Natural killer cell (primary cell): ENCODE measurements around the gene HOMEZ. TPM values are rescaled to one million over a fixed set of nuclear protein-coding genes. Genes with fewer than 3 reads are reported as not detected.
"Not testable (repeated sequence)": the region's sequence is repeated elsewhere in the genome, so short reads cannot be mapped to it uniquely, and the experiment has no call there.

Experiments
- ATAC-seq, 3 donors: fragments of 150-1000 bp in 2 of 3; fragments of 200-7000 bp in 1 of 3; cut with Tn5 transposase; 1 replicate in 1 of 3; 2 replicates in 2 of 3; pipeline ENCODE4 v1.10.0; 2021; ENCODE audit warnings: mild to moderate bottlenecking in 2 of 3, moderate library complexity in 2 of 3
- DNase-seq, 2 donors: peaks; one replicate each; pipeline versions ENCODE4 v3.0.0 to v3.0.0-alpha.2; 2013 to 2021; ENCODE audit warnings: mixed read lengths in 1 of 2
- H3K27ac ChIP-seq: one replicate; pipeline ENCODE4 v1.5.1; 2013; ENCODE audit warnings: mild to moderate bottlenecking, low read length
- H3K27me3 ChIP-seq: one replicate; pipeline ENCODE4 v1.6.1; 2013; ENCODE audit warnings: low read length; ENCODE audit not compliant: control insufficient read depth, insufficient read depth
- H3K36me3 ChIP-seq: one replicate; pipeline ENCODE4 v1.6.1; 2013; ENCODE audit warnings: low read length; ENCODE audit not compliant: control insufficient read depth, insufficient read depth
- H3K4me1 ChIP-seq: one replicate; pipeline ENCODE4 v1.6.1; 2013; ENCODE audit warnings: low read length; ENCODE audit not compliant: control insufficient read depth, insufficient read depth
- H3K4me3 ChIP-seq: one replicate; pipeline ENCODE4 v1.5.1; 2013; ENCODE audit warnings: low read length
- H3K9me3 ChIP-seq: one replicate; pipeline ENCODE4 v1.6.1; 2013; ENCODE audit warnings: low read length; ENCODE audit not compliant: control insufficient read depth, insufficient read depth
- H3K27ac Mint-ChIP-seq, 2 donors: one replicate each; pipeline ENCODE4 v1.8.0; 2022; ENCODE audit warnings: mild to moderate bottlenecking in 2 of 2, mixed read lengths in 2 of 2, moderate library complexity in 1 of 2
- H3K27me3 Mint-ChIP-seq, 2 donors: one replicate each; pipeline ENCODE4 v1.8.0; 2022; ENCODE audit warnings: low read depth in 2 of 2, mixed read lengths in 2 of 2
- H3K36me3 Mint-ChIP-seq: one replicate; pipeline ENCODE4 v1.8.0; 2022; ENCODE audit warnings: mixed read lengths
- H3K4me1 Mint-ChIP-seq, 2 donors: one replicate each; pipeline ENCODE4 v1.8.0; 2022; ENCODE audit warnings: mixed read lengths in 2 of 2
- H3K4me3 Mint-ChIP-seq: one replicate; pipeline ENCODE4 v1.8.0; 2022; ENCODE audit warnings: mild to moderate bottlenecking, moderate library complexity, mixed read lengths
- H3K9me3 Mint-ChIP-seq, 2 donors: one replicate each; pipeline ENCODE4 v1.8.0; 2022; ENCODE audit warnings: mixed read lengths in 2 of 2
- WGBS: methylation state at CpG from one replicate; pipeline ENCODE4 v1.1.7; 2013; ENCODE audit warnings: missing lambda C conversion rate; ENCODE audit not compliant: insufficient coverage; 5-methylcytosine and 5-hydroxymethylcytosine counted together
- intact Hi-C: fragments of 100-400 bp; cut with micrococcal nuclease; formaldehyde crosslinking; loops from one replicate; pipeline ENCODE4 v1.14.2; 2022
- total RNA-seq, 4 donors: library from RNA; stranded (reverse); fragments of 120-200 nt in 1 of 4; gene quantifications; one replicate each; pipeline versions ENCODE4 v1.2.3 to v1.2.4, GENCODE V29; 2013 to 2022
- TF ChIP-seq, protein P1 (sequence below): fragments of 200-600 bp; IDR thresholded peaks from one replicate; pipeline ENCODE4 v1.8.0; 2022; ENCODE audit warnings: antibody characterized with exemption

Gene HOMEZ
- total RNA-seq, 3 donors from 2014 or later (not counting 1 experiment from before 2014, with no cell fraction given) = 5.1 to 10.1 (median 7.0) TPM

GRCh38 chr14:23248601-23249000 is 37.3 kb downstream of the HOMEZ start:
- TF ChIP-seq, protein P1, sequence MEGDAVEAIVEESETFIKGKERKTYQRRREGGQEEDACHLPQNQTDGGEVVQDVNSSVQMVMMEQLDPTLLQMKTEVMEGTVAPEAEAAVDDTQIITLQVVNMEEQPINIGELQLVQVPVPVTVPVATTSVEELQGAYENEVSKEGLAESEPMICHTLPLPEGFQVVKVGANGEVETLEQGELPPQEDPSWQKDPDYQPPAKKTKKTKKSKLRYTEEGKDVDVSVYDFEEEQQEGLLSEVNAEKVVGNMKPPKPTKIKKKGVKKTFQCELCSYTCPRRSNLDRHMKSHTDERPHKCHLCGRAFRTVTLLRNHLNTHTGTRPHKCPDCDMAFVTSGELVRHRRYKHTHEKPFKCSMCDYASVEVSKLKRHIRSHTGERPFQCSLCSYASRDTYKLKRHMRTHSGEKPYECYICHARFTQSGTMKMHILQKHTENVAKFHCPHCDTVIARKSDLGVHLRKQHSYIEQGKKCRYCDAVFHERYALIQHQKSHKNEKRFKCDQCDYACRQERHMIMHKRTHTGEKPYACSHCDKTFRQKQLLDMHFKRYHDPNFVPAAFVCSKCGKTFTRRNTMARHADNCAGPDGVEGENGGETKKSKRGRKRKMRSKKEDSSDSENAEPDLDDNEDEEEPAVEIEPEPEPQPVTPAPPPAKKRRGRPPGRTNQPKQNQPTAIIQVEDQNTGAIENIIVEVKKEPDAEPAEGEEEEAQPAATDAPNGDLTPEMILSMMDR = no peak
- Histone ChIP-seq H3K36me3 (no peaks in the 10 kb centered on the region), H3K4me1 (no peaks in the 10 kb centered on the region), H3K9me3 (no peaks in the 10 kb centered on the region), H3K27me3 (no peaks in the 10 kb centered on the region), H3K27ac (no peak overlapping the region), H3K4me3 (no peak overlapping the region)
- ATAC-seq (no peak), DNase-seq (no peak)
- Mint-ChIP-seq H3K4me3 (no peak overlapping the region), H3K9me3 (no peaks in the 10 kb centered on the region), H3K27ac (no peak overlapping the region), H3K36me3 (no peaks in the 10 kb centered on the region), H3K27me3 (peaks cover 8 to 22% of the 10 kb centered on the region in 2 donors), H3K4me1 (no peaks in the 10 kb centered on the region)
- 92% methylated on average over 7 of the region's 7 CpGs for WGBS
- intact Hi-C loops = no loop called here

DNA sequence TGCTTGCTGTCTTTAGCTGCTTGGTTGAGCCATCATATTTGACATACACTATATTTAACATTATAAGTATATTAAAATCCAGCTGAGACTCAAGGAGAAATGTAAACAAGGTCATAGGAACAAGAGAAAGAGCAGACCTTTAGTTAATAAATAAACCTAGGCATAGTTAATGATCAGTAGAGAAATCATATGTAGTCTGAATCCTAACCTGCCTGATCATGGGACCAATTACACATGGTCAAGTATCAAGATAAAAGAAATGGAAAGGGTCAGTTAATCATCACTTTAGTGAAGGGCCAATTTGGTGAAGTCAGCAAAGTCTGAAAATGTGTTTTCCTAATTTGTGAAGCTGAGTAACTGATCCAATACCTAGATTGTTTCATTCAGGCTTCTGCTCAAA is 40.6 kb downstream of the HOMEZ start:
- DNase-seq = no peak
- no peaks in the 10 kb centered on the region for H3K27me3 ChIP-seq
- H3K9me3 ChIP-seq = no peaks in the 10 kb centered on the region
- H3K4me1 ChIP-seq = no peaks in the 10 kb centered on the region
- ATAC-seq = no peak
- intact Hi-C loops = no loop called here
- Mint-ChIP-seq H3K27me3 (peaks cover 2 to 10% of the 10 kb centered on the region in 2 donors), H3K27ac (no peak overlapping the region), H3K4me1 (no peaks in the 10 kb centered on the region), H3K4me3 (no peak overlapping the region), H3K9me3 (no peaks in the 10 kb centered on the region), H3K36me3 (no peaks in the 10 kb centered on the region)
- H3K36me3 ChIP-seq = no peaks in the 10 kb centered on the region
- H3K4me3 ChIP-seq = no peak overlapping the region
- TF ChIP-seq, protein P1 = no peak
- H3K27ac ChIP-seq = no peak overlapping the region

- Histone ChIP-seq H3K27ac (no peak overlapping the region), H3K4me3 (no peak overlapping the region), H3K9me3 (no peaks in the 10 kb centered on the region), H3K4me1 (peaks cover 2% of the 10 kb centered on the region), H3K36me3 (no peaks in the 10 kb centered on the region), H3K27me3 (no peaks in the 10 kb centered on the region)
- ATAC-seq (no peak), DNase-seq (no peak)
- Mint-ChIP-seq H3K27me3 (peaks cover 7 to 10% of the 10 kb centered on the region in 2 donors), H3K4me3 (no peak overlapping the region), H3K9me3 (no peaks in the 10 kb centered on the region), H3K4me1 (no peaks in the 10 kb centered on the region), H3K36me3 (no peaks in the 10 kb centered on the region), H3K27ac (no peak overlapping the region)
- TF ChIP-seq, protein P1 = no peak
- WGBS = 100% methylated on average over 2 of the region's 2 CpGs
- intact Hi-C loops = no loop called here
These were observed 42.9 kb downstream of the HOMEZ start for GRCh38 chr14:23243066-23243465.

DNA sequence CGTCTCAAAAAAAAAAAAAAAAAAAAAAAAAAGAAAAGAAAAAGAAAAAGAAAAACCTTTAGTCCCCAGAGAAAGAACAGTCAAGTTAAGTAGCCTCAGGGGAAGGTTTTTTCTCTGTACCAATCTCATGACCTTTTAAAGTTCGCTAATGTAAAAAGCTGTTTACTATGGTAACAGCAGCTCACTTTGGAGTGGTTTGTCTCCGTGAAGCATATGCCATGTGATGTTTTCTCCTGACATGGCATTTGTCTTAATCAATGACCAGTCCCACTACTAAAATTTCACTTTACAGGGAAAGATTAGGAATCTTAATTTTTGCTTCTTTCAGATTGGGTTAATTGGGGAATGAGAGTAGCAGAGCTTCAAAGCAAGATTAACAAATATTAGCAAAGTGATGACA is 43.9 kb downstream of the HOMEZ start:
- DNase-seq (no peak), ATAC-seq (no peak)
- no peak overlapping the region for H3K27ac Mint-ChIP-seq
- H3K27ac ChIP-seq = no peak overlapping the region
- H3K27me3 ChIP-seq = peaks cover 3% of the 10 kb centered on the region
- no peaks in the 10 kb centered on the region for H3K36me3 ChIP-seq
- no peaks in the 10 kb centered on the region for H3K9me3 ChIP-seq
- no peak overlapping the region for H3K4me3 Mint-ChIP-seq
- peaks cover 5 to 6% of the 10 kb centered on the region in 2 donors for H3K4me1 Mint-ChIP-seq
- H3K27me3 Mint-ChIP-seq = peaks cover 12 to 15% of the 10 kb centered on the region in 2 donors
- intact Hi-C loops = no loop called here
- H3K36me3 Mint-ChIP-seq = no peaks in the 10 kb centered on the region
- TF ChIP-seq, protein P1 = no peak
- WGBS = 96% methylated on average over 2 of the region's 3 CpGs
- no peak overlapping the region for H3K4me3 ChIP-seq
- H3K4me1 ChIP-seq = peaks cover 7% of the 10 kb centered on the region
- no peaks in the 10 kb centered on the region for H3K9me3 Mint-ChIP-seq

GRCh38 chr14:23241061-23241715 is 44.7 kb downstream of the HOMEZ start:
- H3K4me1 Mint-ChIP-seq, DNase-seq, intact Hi-C loops, H3K4me3 ChIP-seq, H3K27ac Mint-ChIP-seq, H3K27ac ChIP-seq, ATAC-seq, H3K36me3 Mint-ChIP-seq, H3K36me3 ChIP-seq, H3K27me3 ChIP-seq, H3K4me3 Mint-ChIP-seq, H3K9me3 Mint-ChIP-seq, H3K4me1 ChIP-seq, H3K9me3 ChIP-seq: not testable (repeated sequence)
- 88% methylated on average over 7 of the region's 7 CpGs for WGBS
- H3K27me3 Mint-ChIP-seq = peaks cover 12 to 15% of the 10 kb centered on the region in 2 donors
